Measurements from ENCODE around the gene BUD13.

Gene BUD13

GRCh38 chr11:116716621-116717020 is 56.2 kb downstream of the BUD13 start:
- in situ Hi-C loops (cut with HindIII; ENCODE audit: low sequenced_read_pairs), result no loop called here
- TF ChIP-seq, protein P1, sequence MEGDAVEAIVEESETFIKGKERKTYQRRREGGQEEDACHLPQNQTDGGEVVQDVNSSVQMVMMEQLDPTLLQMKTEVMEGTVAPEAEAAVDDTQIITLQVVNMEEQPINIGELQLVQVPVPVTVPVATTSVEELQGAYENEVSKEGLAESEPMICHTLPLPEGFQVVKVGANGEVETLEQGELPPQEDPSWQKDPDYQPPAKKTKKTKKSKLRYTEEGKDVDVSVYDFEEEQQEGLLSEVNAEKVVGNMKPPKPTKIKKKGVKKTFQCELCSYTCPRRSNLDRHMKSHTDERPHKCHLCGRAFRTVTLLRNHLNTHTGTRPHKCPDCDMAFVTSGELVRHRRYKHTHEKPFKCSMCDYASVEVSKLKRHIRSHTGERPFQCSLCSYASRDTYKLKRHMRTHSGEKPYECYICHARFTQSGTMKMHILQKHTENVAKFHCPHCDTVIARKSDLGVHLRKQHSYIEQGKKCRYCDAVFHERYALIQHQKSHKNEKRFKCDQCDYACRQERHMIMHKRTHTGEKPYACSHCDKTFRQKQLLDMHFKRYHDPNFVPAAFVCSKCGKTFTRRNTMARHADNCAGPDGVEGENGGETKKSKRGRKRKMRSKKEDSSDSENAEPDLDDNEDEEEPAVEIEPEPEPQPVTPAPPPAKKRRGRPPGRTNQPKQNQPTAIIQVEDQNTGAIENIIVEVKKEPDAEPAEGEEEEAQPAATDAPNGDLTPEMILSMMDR (IDR thresholded peaks at IDR 0.05; ENCODE audit: low read depth, low read length, missing control alignments), result no peak
- no peak overlapping the region for H3K4me3 ChIP-seq (ENCODE audit: low read depth, low read length)
- no peak for DNase-seq (ENCODE audit: low read depth)

DNA sequence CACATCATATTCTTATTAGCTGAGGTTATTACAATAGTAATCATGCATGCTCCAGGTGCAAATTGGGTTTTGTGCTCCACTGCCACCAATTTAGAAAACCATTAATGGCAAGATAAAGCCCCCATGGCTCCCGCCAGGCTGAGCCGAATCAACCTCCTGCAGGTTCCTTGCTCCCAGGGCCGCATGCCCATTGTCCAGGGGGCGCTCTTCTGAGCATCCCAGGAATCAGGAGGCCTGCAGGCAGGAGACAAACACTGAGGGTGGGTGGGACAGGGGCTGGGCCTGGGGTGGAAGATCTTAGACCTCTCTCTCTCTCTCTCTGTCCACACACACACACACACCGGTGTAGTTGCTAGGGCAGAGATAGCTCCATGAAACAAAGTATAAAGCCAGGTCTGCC is 57.4 kb downstream of the BUD13 start:
- no peak for DNase-seq (ENCODE audit: low read depth)
- TF ChIP-seq, protein P1 (IDR thresholded peaks at IDR 0.05; ENCODE audit: low read depth, low read length, missing control alignments), result no peak
- no peak overlapping the region for H3K4me3 ChIP-seq (ENCODE audit: low read depth, low read length)
- in situ Hi-C loops (cut with HindIII; ENCODE audit: low sequenced_read_pairs), result no loop called here

- TF ChIP-seq, protein P1 (IDR thresholded peaks at IDR 0.05; ENCODE audit: low read depth, low read length, missing control alignments), result no peak
- in situ Hi-C loops (cut with HindIII; ENCODE audit: low sequenced_read_pairs), result no loop called here
- DNase-seq (ENCODE audit: low read depth), result no peak
- no peak overlapping the region for H3K4me3 ChIP-seq (ENCODE audit: low read depth, low read length)
These were observed 57.9 kb downstream of the BUD13 start for GRCh38 chr11:116714902-116715301.

GRCh38 chr11:116712428-116712827 is 60.4 kb downstream of the BUD13 start:
- DNase-seq (ENCODE audit: low read depth), result no peak
- in situ Hi-C loops (cut with HindIII; ENCODE audit: low sequenced_read_pairs), result no loop called here
- no peak overlapping the region for H3K4me3 ChIP-seq (ENCODE audit: low read depth, low read length)
- TF ChIP-seq, protein P1 (IDR thresholded peaks at IDR 0.05; ENCODE audit: low read depth, low read length, missing control alignments), result no peak

DNA sequence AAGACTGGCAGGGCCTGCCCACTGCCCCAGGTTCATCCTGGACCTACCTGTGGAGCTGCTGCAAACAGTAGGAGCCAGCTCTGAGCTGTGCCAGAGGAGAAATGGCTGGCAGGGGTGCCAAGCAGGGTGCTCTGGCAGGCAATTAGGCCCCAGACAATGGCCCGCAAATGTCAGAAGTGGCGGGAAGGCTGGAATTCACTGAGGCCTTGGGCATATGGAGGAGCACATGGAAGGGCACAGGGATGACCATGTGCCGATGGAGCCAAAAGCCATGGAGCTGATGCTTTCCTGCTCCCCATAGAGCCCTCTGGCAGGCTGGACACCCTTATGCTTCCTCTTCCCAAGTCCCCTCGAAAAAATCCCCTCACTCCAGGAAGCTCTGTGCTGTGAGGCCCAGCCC is 62.0 kb downstream of the BUD13 start:
- in situ Hi-C loops (cut with HindIII; ENCODE audit: low sequenced_read_pairs), result no loop called here
- DNase-seq (ENCODE audit: low read depth), result no peak
- TF ChIP-seq, protein P1 (IDR thresholded peaks at IDR 0.05; ENCODE audit: low read depth, low read length, missing control alignments), result no peak
- no peak overlapping the region for H3K4me3 ChIP-seq (ENCODE audit: low read depth, low read length)

- no peak overlapping the region for H3K4me3 ChIP-seq (ENCODE audit: low read depth, low read length)
- DNase-seq (ENCODE audit: low read depth), result no peak
- TF ChIP-seq, protein P1 (IDR thresholded peaks at IDR 0.05; ENCODE audit: low read depth, low read length, missing control alignments), result no peak
- in situ Hi-C loops (cut with HindIII; ENCODE audit: low sequenced_read_pairs), result no loop called here
These were observed 62.6 kb downstream of the BUD13 start for GRCh38 chr11:116710001-116710674.

Data from astrocyte of the cerebellum (primary cell).